HG02938 (cell line): ENCODE results near the gene FAM167B.
"Not testable (repeated sequence)": the region's sequence is repeated elsewhere in the genome, so short reads cannot be mapped to it uniquely, and the experiment has no call there.

Experiments
- ATAC-seq: cut with Tn5 transposase; IDR thresholded peaks from one replicate; pipeline ENCODE4 v1.9.1; 2021; ENCODE audit warnings: mild to moderate bottlenecking, moderate library complexity; ENCODE audit not compliant: unreplicated experiment

The FAM167B gene

DNA sequence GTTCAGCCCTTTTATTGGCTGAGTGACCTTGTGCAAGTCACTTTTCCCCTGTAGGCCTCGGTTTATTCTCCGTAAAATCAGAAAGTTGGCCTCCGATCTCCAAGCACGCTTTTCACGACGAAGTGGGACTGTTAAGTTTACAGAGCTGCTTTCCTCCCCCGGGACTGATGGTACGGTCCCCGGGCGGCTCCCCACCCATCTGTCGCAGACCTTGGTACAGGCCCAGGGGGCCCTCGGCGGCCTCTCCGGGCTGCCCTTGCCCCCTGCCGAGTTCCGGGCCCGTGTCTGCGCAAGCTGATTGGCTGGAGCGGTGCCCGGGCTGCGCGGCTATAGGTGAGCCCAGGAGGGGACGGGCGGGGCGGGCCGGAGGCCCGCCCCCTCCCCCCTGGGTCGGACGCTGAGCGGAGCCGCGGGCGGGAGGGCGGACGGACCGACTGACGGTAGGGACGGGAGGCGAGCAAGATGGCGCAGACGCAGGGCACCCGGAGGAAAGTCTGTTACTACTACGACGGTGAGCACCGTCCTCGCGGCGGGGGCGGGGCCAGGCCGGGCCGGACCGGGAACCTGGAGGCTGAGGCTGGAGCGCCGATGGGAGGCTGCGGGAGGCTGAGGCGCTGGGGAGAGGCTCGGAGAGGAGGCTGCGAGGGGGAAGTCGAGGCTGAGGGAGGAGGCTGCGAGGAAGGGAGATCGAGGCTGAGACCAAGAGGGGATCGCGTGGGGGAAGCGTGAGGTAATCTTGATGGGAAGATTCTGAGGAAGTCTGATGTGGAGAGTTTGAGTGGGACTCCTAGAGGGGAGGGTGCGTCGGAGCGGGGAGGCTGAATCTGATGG, 44.9 kb downstream of the FAM167B start, which contains the start of gene HDAC1:
Gene HDAC1, plus strand, starts transcription at position 376 of the 831 bp plus-strand sequence. Its CDS starts 87 bp downstream, at position 463.
- ATAC-seq: peak; percentile 85

DNA sequence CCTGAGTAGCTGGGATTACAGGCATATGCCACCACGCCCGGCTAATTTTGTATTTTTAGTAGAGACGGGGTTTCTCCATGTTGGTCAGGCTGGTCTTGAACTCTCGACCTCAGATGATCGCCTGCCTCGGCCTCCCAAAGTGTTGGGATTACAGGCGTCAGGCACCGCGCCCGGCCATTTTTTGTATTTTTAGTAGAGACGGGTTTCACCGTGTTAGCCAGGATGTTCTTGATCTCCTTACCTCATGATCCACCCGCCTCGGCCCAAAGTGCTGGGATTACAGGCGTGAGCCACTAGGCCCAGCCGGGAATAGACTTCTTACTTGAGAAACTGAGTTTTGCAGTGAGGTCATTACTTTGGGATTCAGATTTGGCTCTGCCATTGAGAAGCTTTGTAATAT, 51.2 kb downstream of the FAM167B start:
- ATAC-seq: not testable (repeated sequence)
